HepG2 (cell line): ENCODE data around the gene PFN1. TPM values are rescaled to one million over a fixed set of nuclear protein-coding genes. Genes with fewer than 3 reads are reported as not detected.
A peak's percentile ranks its signal among the peaks of the same experiment; 100 is the strongest.

Experiments
- BHLHE40 ChIP-seq: IDR thresholded peaks from 2 replicates; pipeline ENCODE4 v1.6.1; 2011; ENCODE audit warnings: low read length, improper control_type of control experiment
- HNF4G ChIP-seq, 2 experiments: sonication (generic) in 1 of 2; formaldehyde crosslinking in 1 of 2; IDR thresholded peaks; 2 replicates each; pipeline versions ENCODE4 v1.4.0 to v1.6.1; 2011 to 2020; ENCODE audit warnings: borderline replicate concordance in 2 of 2, low read depth in 2 of 2, mild to moderate bottlenecking in 2 of 2, low read length in 1 of 2, missing genetic modification reagents in 1 of 2, moderate library complexity in 1 of 2
- IKZF1 ChIP-seq: fragments of 450-650 bp; IDR thresholded peaks from 2 replicates; pipeline ENCODE4 v1.7.1; 2016
- KDM6A ChIP-seq: IDR thresholded peaks from 2 replicates; pipeline ENCODE4 v1.6.1; 2016; ENCODE audit warnings: low read depth
- SRY ChIP-seq: sonication (generic); formaldehyde crosslinking; IDR thresholded peaks from 2 replicates; pipeline ENCODE4 v1.8.0; 2022; ENCODE audit warnings: mild to moderate bottlenecking, missing genetic modification reagents
- ZNF296 ChIP-seq: sonication (generic); formaldehyde crosslinking; conservative IDR thresholded peaks from 2 replicates; pipeline ENCODE4 v1.5.0; 2020; ENCODE audit warnings: mild to moderate bottlenecking, missing genetic modification reagents
- ZNF3 ChIP-seq: IDR thresholded peaks from 2 replicates; pipeline ENCODE4 v1.7.0; 2017; ENCODE audit warnings: inconsistent platforms
- ZNF329 ChIP-seq: sonication (generic); formaldehyde crosslinking; IDR thresholded peaks from 2 replicates; pipeline ENCODE4 v1.9.0; 2021; ENCODE audit warnings: low read depth, mild to moderate bottlenecking, missing genetic modification reagents
- ZNF709 ChIP-seq: sonication (generic); formaldehyde crosslinking; IDR thresholded peaks from 2 replicates; pipeline ENCODE4 v1.5.0; 2020; ENCODE audit warnings: mild to moderate bottlenecking, missing genetic modification reagents
- ZNF850 ChIP-seq: sonication (generic); formaldehyde crosslinking; conservative IDR thresholded peaks from 2 replicates; pipeline ENCODE4 v1.9.0; 2021; ENCODE audit warnings: mild to moderate bottlenecking, missing genetic modification reagents
- ZSCAN22 ChIP-seq: sonication (generic); formaldehyde crosslinking; IDR thresholded peaks from 2 replicates; pipeline ENCODE4 v1.4.0; 2020; ENCODE audit warnings: mild to moderate bottlenecking, missing genetic modification reagents
- polyA plus RNA-seq, 8 experiments: library from polyadenylated mRNA; depleted of rRNA in 3 of 8; stranded (reverse) in 7 of 8; unstranded in 1 of 8; fragments of >200 nt; fragmentation: Illumina TruSeq in 4 of 8; extraction: Trizol in 4 of 8; gene quantifications; 2 replicates each; pipeline versions ENCODE4 v1.2.1 to v1.2.3, GENCODE V29; 2011 to 2016; ENCODE audit warnings: low read depth in 4 of 8, missing spikeins in 1 of 8, mixed read lengths in 1 of 8; ENCODE audit not compliant: insufficient read depth in 1 of 8
- total RNA-seq, 5 experiments: library from RNA; depleted of rRNA; stranded (reverse); fragments of >200 nt; fragmentation: Illumina TruSeq; extraction: Trizol; gene quantifications; 2 replicates each; pipeline ENCODE4 v1.2.3, GENCODE V29; 2016; ENCODE audit warnings: low read depth in 1 of 5
- TF ChIP-seq, protein P1 (sequence below): sonication (generic); formaldehyde crosslinking; IDR thresholded peaks from 2 replicates; pipeline ENCODE4 v1.4.0; 2020; ENCODE audit warnings: missing genetic modification reagents, borderline replicate concordance
- TF ChIP-seq, protein P2 (sequence below): sonication (generic); formaldehyde crosslinking; IDR thresholded peaks from 2 replicates; pipeline ENCODE4 v1.5.1; 2020; ENCODE audit warnings: mild to moderate bottlenecking, missing genetic modification reagents, moderate library complexity
- TF ChIP-seq, protein P3 (sequence below): IDR thresholded peaks from 2 replicates; pipeline ENCODE4 v1.6.1; 2018; ENCODE audit warnings: missing genetic modification reagents
- TF ChIP-seq, protein P4 (sequence below): sonication (generic); formaldehyde crosslinking; IDR thresholded peaks from 2 replicates; pipeline ENCODE4 v1.4.0; 2020; ENCODE audit warnings: low read depth, mild to moderate bottlenecking, missing genetic modification reagents
- TF ChIP-seq, protein P5 (sequence below): sonication (generic); formaldehyde crosslinking; IDR thresholded peaks from 2 replicates; pipeline ENCODE4 v1.8.0; 2022; ENCODE audit warnings: mild to moderate bottlenecking, missing genetic modification reagents, borderline replicate concordance

The PFN1 gene
- total and polyA plus RNA-seq, 2 of the 13 experiments (the other 11 are each of a cell fraction or from before 2014, with no cell fraction given), result 494 to 613 TPM

DNA sequence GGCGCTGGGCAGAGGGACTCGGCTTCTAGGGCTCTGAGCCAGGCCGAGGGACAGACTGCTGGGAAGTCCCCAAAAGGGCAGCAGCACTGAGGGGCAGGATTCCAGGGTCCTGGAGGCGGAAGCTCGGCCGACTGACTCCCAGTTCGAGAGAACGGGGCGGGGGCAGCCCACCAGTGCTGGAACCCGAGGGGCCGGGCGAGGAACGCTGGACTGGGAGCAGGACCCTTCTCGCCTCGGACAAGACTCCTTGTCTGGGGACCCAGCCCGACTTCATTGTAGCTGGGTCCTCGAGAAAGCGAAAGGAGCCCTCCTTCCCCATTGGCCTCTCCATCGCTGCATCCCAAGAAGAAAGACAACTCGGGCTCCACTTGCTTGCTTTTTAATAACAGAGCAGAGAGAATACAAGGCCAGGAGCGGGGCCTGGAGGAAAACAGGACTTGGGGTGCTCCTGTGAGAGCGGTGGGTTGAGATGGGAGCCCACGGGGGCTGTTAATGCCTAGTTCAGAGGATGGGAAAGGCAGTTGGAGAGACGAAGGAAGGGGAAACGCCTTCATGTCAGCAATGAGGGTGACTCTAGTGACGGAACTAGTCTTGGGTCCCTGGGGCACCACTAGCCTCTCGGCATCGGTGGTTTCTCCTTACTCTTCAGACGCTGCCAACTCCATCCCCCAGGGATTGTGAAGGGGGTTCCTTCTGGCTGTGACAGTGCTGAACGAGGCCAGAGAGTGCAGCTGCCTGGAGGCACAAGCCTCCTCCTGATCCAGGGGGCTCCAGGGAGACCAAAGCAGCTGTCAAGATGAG is 39.6 kb upstream of the PFN1 start (continued):
- TF ChIP-seq, protein P1, sequence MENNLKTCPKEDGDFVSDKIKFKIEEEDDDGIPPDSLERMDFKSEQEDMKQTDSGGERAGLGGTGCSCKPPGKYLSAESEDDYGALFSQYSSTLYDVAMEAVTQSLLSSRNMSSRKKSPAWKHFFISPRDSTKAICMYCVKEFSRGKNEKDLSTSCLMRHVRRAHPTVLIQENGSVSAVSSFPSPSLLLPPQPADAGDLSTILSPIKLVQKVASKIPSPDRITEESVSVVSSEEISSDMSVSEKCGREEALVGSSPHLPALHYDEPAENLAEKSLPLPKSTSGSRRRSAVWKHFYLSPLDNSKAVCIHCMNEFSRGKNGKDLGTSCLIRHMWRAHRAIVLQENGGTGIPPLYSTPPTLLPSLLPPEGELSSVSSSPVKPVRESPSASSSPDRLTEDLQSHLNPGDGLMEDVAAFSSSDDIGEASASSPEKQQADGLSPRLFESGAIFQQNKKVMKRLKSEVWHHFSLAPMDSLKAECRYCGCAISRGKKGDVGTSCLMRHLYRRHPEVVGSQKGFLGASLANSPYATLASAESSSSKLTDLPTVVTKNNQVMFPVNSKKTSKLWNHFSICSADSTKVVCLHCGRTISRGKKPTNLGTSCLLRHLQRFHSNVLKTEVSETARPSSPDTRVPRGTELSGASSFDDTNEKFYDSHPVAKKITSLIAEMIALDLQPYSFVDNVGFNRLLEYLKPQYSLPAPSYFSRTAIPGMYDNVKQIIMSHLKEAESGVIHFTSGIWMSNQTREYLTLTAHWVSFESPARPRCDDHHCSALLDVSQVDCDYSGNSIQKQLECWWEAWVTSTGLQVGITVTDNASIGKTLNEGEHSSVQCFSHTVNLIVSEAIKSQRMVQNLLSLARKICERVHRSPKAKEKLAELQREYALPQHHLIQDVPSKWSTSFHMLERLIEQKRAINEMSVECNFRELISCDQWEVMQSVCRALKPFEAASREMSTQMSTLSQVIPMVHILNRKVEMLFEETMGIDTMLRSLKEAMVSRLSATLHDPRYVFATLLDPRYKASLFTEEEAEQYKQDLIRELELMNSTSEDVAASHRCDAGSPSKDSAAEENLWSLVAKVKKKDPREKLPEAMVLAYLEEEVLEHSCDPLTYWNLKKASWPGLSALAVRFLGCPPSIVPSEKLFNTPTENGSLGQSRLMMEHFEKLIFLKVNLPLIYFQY (CRISPR knock-in tag), result peak; percentile 14; the same call in 1 of the 2 replicates
- TF ChIP-seq ZSCAN22 (CRISPR knock-in tag) (no peak), BHLHE40 (no peak), ZNF296 (CRISPR knock-in tag) (no peak), SRY (no peak), ZNF850 (0 out of 2 replicates have a peak, but pooled peaks have one; percentile 11), IKZF1 (no peak), HNF4G (IDR thresholded peaks at IDR 0.05; ENCODE audit: borderline replicate concordance, low read depth, low read length) (no peak), HNF4G (CRISPR knock-in tag; IDR thresholded peaks at IDR 0.05; ENCODE audit: borderline replicate concordance, low read depth) (no peak), ZNF329 (0 out of 2 replicates have a peak, but pooled peaks have one; percentile 8), ZNF3 (CRISPR knock-in tag) (no peak), ZNF709 (no peak), KDM6A (CRISPR knock-in tag) (no peak)
- TF ChIP-seq, protein P2, sequence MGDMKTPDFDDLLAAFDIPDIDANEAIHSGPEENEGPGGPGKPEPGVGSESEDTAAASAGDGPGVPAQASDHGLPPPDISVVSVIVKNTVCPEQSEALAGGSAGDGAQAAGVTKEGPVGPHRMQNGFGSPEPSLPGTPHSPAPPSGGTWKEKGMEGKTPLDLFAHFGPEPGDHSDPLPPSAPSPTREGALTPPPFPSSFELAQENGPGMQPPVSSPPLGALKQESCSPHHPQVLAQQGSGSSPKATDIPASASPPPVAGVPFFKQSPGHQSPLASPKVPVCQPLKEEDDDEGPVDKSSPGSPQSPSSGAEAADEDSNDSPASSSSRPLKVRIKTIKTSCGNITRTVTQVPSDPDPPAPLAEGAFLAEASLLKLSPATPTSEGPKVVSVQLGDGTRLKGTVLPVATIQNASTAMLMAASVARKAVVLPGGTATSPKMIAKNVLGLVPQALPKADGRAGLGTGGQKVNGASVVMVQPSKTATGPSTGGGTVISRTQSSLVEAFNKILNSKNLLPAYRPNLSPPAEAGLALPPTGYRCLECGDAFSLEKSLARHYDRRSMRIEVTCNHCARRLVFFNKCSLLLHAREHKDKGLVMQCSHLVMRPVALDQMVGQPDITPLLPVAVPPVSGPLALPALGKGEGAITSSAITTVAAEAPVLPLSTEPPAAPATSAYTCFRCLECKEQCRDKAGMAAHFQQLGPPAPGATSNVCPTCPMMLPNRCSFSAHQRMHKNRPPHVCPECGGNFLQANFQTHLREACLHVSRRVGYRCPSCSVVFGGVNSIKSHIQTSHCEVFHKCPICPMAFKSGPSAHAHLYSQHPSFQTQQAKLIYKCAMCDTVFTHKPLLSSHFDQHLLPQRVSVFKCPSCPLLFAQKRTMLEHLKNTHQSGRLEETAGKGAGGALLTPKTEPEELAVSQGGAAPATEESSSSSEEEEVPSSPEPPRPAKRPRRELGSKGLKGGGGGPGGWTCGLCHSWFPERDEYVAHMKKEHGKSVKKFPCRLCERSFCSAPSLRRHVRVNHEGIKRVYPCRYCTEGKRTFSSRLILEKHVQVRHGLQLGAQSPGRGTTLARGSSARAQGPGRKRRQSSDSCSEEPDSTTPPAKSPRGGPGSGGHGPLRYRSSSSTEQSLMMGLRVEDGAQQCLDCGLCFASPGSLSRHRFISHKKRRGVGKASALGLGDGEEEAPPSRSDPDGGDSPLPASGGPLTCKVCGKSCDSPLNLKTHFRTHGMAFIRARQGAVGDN, result peak; percentile 7; the same call in 1 of the 2 replicates
- TF ChIP-seq, protein P3, sequence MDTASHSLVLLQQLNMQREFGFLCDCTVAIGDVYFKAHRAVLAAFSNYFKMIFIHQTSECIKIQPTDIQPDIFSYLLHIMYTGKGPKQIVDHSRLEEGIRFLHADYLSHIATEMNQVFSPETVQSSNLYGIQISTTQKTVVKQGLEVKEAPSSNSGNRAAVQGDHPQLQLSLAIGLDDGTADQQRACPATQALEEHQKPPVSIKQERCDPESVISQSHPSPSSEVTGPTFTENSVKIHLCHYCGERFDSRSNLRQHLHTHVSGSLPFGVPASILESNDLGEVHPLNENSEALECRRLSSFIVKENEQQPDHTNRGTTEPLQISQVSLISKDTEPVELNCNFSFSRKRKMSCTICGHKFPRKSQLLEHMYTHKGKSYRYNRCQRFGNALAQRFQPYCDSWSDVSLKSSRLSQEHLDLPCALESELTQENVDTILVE (CRISPR knock-in tag), result no peak
- TF ChIP-seq, protein P4, sequence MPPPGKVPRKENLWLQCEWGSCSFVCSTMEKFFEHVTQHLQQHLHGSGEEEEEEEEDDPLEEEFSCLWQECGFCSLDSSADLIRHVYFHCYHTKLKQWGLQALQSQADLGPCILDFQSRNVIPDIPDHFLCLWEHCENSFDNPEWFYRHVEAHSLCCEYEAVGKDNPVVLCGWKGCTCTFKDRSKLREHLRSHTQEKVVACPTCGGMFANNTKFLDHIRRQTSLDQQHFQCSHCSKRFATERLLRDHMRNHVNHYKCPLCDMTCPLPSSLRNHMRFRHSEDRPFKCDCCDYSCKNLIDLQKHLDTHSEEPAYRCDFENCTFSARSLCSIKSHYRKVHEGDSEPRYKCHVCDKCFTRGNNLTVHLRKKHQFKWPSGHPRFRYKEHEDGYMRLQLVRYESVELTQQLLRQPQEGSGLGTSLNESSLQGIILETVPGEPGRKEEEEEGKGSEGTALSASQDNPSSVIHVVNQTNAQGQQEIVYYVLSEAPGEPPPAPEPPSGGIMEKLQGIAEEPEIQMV (CRISPR knock-in tag), result no peak
- TF ChIP-seq, protein P5, sequence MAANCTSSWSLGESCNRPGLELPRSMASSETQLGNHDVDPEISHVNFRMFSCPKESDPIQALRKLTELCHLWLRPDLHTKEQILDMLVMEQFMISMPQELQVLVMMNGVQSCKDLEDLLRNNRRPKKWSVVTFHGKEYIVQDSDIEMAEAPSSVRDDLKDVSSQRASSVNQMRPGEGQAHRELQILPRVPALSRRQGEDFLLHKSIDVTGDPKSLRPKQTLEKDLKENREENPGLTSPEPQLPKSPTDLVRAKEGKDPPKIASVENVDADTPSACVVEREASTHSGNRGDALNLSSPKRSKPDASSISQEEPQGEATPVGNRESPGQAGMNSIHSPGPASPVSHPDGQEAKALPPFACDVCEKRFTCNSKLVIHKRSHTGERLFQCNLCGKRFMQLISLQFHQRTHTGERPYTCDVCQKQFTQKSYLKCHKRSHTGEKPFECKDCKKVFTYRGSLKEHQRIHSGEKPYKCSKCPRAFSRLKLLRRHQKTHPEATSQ (CRISPR knock-in tag), result peak; percentile 7; the same call in 1 of the 2 replicates
